Measurements from ENCODE around the gene DOCK9. TPM values are rescaled to one million over a fixed set of nuclear protein-coding genes. Genes with fewer than 3 reads are reported as not detected.

DOCK9 gene
- total and polyA plus RNA-seq, 9 of the 15 experiments (the other 6 are each of a cell fraction or from before 2014, with no cell fraction given), result 3.5 to 25.3 (median 16.7) TPM

GRCh38 chr13:98794498-98794897 lies 183.4 kb downstream of the DOCK9 start (continued):
- TF ChIP-seq, protein P1, sequence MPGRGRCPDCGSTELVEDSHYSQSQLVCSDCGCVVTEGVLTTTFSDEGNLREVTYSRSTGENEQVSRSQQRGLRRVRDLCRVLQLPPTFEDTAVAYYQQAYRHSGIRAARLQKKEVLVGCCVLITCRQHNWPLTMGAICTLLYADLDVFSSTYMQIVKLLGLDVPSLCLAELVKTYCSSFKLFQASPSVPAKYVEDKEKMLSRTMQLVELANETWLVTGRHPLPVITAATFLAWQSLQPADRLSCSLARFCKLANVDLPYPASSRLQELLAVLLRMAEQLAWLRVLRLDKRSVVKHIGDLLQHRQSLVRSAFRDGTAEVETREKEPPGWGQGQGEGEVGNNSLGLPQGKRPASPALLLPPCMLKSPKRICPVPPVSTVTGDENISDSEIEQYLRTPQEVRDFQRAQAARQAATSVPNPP (IDR thresholded peaks at IDR 0.05; ENCODE audit: borderline replicate concordance, insufficient read depth, insufficient read length), result no peak
- TF ChIP-seq NFE2L1 (tag; IDR thresholded peaks at IDR 0.05; ENCODE audit: borderline replicate concordance, low read depth) (no peak), PCBP1 (IDR thresholded peaks at IDR 0.05; ENCODE audit: low read depth, low read length, poor library complexity, severe bottlenecking) (no peak), ZC3H4 (CRISPR knock-in tag; IDR thresholded peaks at IDR 0.05; ENCODE audit: borderline replicate concordance) (no peak)

DNA sequence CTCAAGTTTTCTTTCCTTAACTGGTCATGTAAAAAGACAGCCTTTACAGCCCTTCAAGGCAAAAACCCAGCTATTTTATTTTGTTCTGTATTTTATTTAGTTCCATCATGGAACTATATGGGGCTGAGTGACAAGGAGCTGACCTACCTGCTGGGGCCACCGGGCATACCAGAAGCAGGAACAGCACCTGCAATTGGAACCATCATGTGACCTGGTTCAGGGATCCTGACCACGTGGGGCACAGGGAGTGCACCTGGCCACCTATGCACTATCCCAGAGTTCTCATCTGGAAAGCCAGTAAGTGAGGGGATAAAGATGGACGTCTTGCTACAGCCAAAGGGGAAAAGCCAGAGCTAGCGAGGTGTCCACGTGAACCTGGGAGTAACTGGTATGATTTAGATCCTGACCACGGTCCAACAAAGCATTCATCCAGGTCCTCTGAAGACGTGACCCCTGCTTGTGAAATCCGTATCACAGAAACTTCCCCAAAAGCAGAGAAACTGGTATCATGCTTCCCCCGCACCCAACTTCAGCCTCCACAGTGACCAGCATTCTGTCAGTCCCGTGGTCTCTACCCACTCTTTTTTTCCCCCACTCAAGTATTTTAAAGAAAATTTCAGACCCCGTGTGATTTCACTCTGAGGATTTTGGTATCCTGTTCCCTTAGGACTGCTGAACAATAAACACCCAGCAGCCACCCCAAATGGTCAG lies 184.9 kb downstream of the DOCK9 start:
- POLR2A ChIA-PET, result no interaction called here
- H3K79me2 ChIP-seq (ENCODE audit: control insufficient read depth, insufficient read depth, low read length), result no peaks in the 10 kb centered on the region
- no peak for ATAC-seq
- no peak overlapping the region for H3K4me3 ChIP-seq
- no peaks in the 10 kb centered on the region for H3K9me1 ChIP-seq (ENCODE audit: control insufficient read depth, insufficient read depth, low read length)
- TF ChIP-seq CC2D1A (IDR thresholded peaks at IDR 0.05), result no peak
- TF ChIP-seq DNMT1 (IDR thresholded peaks at IDR 0.05), result no peak
- no peak for TF ChIP-seq PTBP1 (IDR thresholded peaks at IDR 0.05; ENCODE audit: low read depth, low read length)
- H3K27ac ChIP-seq (ENCODE audit: extremely low read depth, low read depth, low read length), result no peak overlapping the region
- FAIRE-seq, result no peak
- in situ Hi-C loops (cut with MboI) (no loop called here), intact Hi-C loops (cut with micrococcal nuclease) (no loop called here)
- H3K36me3 ChIP-seq (ENCODE audit: control insufficient read depth, insufficient read depth, low read length), result peaks cover 29% of the 10 kb centered on the region; the same call in 2 of the 3 replicates
- H3K27me3 ChIP-seq (ENCODE audit: control insufficient read depth in 2 of 2, insufficient read depth in 2 of 2, low read length in 2 of 2), result peaks cover 0 to 6% of the 10 kb centered on the region in 2 experiments; a peak in 1 of 5 replicates
- H2AFZ ChIP-seq (ENCODE audit: low read depth, low read length), result no peak overlapping the region
- H3K9ac ChIP-seq (ENCODE audit: insufficient read depth in 1 of 2, low read depth in 2 of 2, low read length in 2 of 2), result no peak overlapping the region
- H4K20me1 ChIP-seq (replicated peaks; ENCODE audit: control insufficient read depth, insufficient read depth, low read length), result no peaks in the 10 kb centered on the region
- 56% methylated on average over 8 of the region's 11 CpGs for WGBS (ENCODE audit: insufficient coverage, low coverage, missing lambda C conversion rate)
- CTCF ChIA-PET (ENCODE audit: low intra/inter-chr PET ratio), result no interaction called here
- no TSS peak for BruUV-seq (replicated peaks)
- no peaks in the 10 kb centered on the region for H3K9me3 ChIP-seq (replicated peaks; ENCODE audit: control insufficient read depth, insufficient read depth, low read depth, low read length)
- DNase-seq (ENCODE audit: extremely low read depth in 1 of 4, low spot score in 3 of 4), result no peak
- H3K4me1 ChIP-seq (replicated peaks in 1 of 2; ENCODE audit: control insufficient read depth in 2 of 2, insufficient read depth in 2 of 2, low read length in 2 of 2), result peaks cover 4 to 14% of the 10 kb centered on the region in 2 experiments; a peak in 4 of 5 replicates
- no peak overlapping the region for H3K4me2 ChIP-seq (ENCODE audit: insufficient read depth, low read length)

Data from K562 (cell line).